ENCODE results near the gene KNOP1.

The KNOP1 gene

DNA sequence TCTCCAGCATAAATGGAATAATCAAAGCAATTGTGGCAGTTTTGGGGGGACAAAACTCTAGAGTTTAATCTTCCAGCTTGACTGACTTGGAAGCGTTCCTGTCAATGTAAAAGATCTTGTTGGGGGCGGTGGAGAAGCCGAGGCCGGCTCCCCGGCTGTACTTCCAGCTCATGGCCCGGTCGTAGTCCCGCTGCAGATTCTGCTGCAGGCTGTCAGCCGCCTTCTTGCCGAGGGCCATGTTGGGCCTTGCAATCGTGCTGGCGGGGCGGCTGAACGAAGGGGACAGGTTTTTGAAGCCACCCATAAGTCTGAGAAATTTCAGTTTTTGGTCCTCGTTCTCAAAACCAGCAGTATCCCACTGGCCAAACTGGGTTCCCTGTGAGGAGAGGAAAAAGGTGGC, 11.2 kb downstream of the KNOP1 start:
- DNase-seq = no peak

DNA sequence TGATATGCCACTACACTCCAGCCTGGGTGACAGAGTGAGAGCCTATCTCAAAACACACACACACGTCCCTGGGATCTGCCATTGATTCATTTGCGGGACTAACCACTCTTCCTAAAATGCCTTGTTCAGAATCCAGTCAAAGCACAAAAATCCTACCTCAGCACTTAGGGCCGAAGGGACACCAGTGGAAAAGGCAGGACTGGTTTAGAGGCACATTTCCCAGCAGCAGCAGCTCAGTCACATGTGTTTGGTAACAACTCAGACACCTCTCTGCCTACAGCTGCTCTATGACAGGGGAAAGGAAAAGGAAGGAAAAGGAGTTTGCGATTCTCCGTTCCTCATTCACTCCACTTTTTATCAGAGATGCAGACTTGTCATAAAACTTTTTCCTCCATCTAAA, 12.2 kb downstream of the KNOP1 start:
- DNase-seq = no peak

DNA sequence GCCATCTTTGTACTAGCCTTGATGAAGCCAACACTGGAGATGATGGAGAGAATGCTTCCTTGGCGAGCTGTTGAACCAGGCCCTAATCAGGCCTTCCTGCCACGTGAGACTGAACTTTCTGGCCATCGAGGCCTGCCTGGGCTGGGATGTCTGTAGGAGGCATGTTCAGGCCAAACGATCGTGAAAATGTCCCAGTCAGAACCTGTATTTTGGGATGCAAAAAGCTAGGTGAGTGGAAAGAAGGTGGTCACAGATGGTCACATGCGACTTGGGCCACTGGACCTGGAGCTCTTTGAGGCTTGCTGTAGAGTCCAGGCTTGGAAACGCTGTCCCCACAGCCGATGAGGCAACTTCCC, 12.9 kb downstream of the KNOP1 start:
- DNase-seq = no peak

DNA sequence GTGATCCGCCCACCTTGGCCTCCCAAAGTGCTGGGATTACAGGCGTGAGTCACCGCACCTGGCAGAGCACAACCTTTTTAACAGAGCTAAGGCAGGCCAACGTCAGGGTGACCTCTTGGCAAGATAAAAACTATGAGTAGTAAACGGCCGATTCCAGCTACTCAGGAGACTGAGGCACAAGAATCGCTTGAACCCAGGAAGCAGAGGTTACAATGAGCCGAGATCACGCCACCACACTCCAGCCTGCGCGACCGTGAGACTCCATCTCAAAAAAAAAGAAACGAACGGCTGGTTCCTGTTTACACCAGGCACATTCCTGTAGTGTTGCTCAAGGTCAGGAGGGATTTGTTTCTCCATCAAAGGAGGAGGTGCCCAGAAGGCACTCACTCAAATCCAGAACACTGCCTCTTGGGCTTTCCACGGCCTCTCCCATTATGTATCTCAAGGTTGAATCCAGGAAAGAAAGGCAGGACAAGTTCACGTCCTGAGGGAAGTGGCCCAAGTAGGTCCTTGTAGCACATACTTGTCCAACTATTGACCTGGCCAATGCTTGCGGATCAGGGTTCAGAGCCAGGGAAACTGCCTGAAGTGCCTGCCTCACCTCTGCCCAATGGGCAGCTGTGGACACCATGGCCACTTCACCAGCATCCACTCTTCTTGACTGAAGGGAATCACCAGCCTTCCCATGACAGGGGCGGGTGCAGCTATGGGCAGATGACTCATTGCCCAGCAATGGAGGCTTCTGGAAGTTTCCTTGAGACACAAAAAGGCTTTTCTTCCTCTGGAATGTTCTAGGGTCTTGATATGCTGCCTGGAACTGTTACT, 13.5 kb downstream of the KNOP1 start:
- no peak for DNase-seq

DNA sequence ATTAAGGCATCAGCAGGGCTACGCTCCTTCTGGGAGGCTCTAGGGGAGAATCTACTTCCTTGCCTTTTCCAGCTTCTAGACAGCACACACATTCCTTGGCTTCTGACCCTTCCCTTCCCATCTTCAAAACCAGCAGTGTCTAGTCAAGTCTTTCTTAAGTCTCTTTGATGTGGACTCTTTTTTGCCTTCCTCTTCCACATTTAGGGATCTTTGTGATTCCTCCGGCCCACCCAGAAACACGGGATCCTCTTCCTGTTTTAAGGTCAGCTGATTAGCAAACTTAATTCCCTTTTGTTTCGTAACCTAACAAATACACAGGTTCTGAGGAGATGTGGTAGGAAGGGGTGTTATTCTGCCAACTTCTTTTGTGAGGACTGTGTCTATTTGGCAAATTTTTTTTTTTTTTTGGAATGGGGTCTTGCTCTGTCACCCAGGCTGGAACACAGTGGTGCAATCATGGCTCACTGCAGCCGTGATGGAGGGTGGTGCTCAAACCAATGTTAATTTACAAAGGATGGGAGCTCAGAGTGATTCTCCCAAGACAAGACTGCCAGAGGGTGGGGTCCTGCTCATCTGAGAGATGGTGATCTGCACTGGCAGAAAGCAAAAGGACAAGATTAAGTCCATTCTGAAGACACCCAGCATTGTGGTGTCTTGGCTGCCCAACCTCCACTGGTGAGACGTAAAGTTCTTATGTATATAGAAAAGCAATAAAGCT, 14.7 kb downstream of the KNOP1 start:
- DNase-seq = no peak

DNA sequence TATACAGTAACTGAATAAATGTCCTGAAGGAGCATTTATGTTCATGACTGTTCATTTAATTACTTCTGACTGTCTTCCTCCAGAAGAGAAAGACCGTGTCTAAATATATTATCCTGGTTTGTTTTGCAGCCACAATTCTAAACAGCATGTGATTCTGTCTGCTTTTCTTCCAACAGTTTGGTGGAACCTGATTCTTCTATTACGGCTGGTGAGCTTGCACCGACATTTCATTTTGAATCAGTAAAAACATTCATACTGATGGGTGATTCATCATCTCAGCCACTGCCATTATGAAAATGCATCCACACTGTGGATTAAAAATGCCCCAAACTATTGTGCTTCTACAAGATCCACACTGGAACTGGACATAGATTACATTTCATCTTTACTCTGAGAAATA, 16.9 kb downstream of the KNOP1 start:
- DNase-seq = no peak

DNA sequence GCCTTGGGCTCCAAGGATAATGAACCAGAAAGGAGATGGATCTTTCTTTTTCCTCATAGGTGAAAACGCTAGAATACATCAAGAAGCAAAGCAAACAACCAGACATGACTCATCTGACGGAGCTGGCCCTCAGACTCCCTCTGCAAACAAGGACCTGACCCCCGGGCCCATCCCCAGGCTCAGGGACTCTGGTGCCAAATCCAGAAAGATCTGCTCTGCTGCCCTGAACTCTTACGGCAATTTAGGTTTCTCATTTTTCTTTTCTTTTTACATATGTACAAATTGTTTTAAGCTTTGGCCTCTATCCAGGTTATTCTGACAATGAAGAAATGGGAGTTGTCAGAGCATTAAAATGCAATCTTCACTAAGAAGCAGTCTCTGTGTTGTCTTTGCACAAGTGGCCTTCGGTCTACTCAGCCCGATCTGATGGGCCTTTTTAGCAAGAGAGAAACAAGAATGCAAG, 17.7 kb downstream of the KNOP1 start:
- peak; percentile 25 for DNase-seq

DNA sequence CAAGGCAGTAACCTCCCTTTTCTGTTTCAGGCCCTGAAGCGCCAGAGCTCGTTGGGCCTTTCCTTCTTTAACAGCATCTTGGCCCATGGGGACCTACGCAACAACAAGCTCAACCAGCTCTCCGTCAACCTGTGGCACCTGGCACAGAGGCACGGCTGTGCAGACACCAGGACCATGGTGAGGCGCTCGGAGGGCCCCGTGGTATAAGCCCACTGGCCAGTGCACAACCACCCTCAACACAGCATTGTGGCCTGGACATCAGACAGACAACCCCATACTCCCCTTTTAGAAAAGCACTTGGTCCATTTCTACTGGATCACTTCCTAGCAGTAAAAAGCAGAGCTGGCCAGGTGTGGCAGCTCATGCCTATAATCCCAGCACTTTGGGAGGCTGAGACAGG, 18.6 kb downstream of the KNOP1 start:
- no peak for DNase-seq

DNA sequence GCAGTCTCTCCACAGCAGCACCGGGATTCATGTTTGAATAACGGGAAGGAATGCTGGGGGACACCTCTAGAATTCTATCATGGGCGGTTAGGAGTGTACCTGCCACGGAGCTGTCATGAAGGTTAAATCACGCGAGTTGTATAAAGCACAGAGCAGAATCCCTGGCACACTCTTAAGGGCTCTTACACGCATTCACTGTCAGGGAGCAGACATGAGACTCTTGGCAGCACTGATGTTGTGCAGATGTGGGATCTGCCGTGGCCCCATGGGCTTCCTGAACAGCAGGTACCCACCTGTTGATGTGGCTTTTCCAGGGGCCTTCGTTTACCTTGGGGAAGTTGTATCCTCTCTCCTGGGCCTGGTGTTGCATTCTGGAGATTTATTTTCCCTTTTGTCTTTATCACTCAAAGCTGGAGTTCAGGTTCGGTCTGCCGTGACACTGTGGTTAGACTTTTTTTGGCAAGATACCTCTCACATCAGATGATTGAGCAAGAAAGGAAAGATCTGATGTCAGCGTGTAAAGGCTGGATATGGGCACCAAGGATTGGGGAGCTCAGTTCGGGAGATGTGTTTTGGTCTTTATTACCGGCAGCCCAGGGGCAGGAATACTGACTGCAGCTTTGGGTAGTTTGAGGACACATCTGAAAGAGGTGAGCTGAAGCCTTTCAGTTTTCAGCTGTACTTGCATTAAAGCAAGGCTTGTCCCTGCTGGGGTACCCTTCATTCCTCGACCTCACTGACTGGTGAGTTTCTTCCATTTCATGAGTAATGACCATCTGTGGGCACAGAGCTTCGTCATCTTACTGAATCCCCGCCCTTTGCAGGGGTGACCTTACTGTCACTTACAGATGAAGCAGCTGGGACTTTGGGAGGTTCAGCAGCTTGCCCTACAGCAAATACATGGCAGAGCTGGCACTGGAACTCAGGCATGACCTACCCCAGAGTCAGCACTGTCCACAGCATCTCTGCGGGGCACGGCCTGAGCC, 19.3 kb downstream of the KNOP1 start:
- no peak for DNase-seq

DNA sequence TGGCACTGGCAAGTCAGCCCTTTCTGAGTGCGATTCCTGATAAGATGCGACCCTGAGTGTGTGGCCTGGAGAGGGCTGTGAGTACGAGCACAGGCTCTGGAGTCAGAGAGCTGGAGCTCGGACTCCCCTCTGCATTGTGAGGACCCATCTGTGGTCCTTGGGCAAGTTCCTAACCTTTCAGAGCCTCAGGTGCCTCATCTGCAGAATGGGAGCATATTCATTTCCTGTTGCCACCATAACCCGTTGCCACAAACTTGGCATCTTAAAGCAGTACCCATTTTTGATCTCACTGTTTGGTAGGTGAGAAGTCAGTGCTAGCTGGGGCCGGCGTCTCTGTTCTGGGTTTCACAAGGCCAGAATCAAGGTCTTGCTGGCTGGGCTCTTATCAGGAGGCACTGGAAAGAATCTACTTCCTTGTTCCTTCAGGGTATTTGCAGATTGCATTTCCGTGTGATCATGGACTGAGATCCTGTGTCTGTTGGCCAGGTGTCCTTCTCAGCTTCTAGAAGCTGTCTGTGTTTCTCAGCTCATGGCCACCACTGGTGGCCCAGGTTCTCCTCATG, 20.2 kb downstream of the KNOP1 start:
- no peak for DNase-seq

DNA sequence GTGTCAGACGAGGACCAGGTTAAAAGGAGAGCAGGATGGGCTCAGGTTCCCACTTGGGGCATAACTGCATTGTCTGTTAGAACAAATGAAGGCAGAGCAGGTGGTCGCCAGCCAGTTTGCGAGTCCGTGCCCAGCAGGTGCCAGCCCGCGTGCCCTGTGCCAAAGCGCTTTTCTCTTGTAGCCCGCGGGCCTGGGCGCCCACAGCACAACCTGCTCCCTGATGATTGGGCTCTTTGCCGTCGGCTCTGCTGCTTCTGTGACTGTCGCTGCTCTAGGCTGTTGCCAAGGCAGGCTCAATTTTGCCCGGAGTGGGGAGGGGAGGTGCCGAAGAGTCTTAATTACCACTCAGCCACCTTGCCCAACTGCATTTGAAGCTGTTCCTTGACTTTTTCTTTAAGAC, 21.1 kb downstream of the KNOP1 start:
- DNase-seq = peak; percentile 38

DNA sequence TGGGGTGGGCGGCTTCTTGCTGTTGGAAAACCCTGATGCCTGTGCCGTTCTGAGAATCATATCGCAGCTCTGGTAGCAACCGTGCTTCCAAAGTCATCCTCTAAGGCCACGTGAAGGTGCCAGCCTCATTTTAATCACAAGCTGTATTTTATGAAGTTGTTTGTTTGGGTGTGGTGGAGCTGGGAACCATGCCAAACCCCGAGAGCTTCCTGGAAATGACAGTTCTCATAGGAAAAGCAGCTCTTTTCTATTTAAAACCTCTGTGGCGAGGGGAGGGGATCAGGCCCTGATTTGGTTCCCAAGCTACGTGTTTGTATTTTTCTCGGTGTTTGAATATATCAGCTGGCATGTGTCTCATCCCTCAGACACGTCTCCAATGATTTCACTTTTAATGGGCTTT, 21.7 kb downstream of the KNOP1 start:
- peak; percentile 90 for DNase-seq

DNA sequence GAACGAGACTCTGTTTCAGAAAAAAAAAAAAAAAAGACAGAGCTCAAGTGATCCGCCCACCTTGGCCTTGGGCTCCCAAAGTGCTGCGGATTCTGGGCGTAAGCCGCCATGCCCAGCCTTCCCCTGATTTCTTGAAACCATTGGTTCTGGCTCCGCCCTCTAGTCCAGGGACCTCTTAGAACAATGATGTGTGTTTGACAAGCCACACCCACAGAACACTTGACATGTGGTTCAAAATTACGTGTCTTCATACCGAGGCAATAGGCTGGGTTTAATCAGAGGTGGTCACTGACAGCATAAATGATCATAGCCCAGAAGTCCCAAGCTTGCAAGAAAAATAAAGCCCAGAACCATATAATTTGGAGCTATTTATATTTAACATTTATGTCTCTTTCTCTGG, 23.0 kb downstream of the KNOP1 start:
- no peak for DNase-seq

DNA sequence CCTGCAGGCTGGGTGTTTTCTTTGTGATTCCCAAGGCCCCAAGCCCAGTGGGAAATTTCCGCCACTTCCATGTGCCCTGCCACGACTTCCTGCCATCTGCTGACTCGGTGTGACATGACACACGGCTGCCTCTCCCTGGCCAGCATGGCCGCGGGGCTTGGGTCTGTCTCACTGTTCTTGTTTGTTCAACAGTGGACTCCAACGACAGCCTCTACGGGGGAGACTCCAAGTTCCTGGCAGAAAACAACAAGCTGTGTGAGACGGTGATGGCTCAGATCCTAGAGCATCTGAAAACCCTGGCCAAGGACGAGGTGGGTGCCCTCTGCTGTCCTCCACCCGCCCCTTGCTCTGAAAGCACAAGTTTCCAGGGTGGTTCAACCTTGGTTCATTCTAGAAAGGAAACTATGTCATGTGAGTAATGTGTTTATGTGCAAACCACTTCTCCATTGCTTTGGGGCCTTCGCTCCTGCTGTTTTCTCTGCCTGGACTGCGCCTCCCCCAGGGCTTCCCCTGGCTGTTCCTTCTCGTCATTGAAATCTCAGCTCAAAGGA, 26.8 kb downstream of the KNOP1 start:
- no peak for DNase-seq

DNA sequence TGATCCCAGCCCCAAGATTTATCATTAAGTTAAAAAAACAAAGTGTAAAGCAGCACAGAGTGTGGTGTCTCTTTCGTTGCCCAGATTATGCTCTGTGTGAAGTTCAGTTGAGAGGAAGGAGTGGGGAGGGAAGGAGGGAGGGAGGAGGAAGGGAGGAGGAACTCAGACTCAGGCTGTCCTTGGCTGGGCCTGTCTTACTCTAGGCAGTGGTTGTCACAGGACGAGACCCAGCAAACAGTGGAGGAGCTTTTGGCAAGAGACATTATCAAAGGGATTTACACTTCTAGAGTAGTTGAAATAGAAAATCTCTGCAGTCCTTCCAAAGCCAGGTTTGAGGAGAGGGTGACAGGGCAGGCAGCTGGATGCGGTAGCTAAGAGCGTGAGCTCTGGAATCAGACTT, 27.8 kb downstream of the KNOP1 start:
- DNase-seq = no peak

DNA sequence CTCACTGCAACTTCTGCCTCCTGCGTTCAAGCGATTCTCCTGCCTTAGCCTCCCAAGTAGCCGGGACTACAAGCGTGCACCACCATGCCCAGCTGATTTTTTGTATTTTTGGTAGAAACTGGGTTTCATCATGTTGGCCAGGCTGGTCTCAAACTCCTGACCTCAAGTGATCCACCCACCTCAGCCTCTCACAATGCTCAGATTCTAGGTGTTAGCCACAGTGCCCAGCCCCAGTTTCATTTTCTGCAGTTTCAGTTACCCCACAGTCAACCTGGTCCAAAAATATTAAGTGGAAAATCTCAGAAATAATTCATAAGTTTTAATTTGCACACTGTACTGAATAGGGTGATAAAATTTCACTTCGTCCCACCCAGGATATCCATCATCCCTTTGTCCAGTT, 28.7 kb downstream of the KNOP1 start:
- no peak for DNase-seq

DNA sequence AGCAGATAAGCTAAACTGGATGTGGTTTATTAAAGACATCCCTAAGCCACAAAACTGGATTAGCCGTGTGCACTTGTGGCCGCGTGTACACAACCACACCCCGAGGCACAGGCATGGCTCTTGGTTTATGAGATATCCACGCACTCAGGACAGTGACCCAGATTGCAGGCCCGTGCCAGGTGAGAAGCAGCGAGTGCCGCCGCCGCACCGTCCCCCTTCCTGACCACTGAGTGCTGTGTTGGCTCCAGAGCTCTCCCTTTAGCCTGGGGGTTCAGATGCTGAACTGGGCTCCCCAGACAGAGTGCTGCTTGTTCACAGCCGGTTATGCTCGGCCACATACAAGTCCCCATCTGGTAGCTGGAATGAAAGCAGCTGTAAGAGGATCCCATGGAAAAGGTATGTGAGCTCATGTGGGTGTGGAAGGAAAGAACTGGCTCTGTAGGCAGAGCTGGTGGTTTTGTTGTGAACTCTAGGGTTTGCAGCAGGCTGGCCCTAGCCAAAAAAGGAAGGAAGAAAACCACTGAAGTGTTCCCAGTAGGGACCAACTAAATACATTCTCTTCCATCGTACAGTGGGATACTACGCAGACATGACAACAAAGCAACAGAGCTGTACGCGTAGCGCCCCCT, 29.5 kb downstream of the KNOP1 start:
- no peak for DNase-seq

DNA sequence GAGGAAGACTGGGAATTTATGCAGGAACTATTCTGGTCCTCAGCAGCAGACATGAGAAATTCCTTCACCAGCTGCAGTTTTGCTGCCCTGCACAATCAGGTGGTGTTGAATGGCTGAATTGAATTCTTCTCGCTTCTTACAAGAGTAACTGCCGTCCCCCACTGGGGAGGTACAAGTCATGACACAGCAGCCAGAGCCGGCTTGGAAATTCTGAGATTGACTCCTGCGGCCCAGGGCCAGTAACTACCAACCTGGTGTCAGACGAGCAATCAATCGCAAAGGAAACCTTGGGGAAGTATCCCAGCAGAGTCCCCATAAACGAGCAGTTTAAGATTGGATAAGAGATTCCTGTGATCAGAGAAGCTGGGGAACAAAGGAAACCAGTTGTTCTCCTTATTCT, 30.7 kb downstream of the KNOP1 start:
- no peak for DNase-seq

DNA sequence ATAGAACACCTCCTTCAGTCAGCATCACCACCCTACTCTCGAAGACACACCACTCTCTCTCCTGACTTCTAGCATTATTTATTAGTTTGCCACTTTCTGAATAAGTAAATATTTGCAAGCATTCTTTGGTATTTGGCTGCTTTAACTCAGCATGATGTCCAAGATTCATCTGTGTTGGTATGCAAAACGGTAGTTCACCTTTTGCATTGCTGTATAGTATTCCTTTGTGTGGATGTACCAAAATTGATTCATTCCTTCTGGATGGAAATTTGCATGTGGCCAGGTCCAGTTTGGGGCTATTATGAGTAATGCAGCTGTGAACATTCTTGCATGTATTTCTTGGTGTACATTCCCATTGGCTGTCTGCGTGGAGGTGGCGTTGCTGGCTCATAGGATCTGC, 32.9 kb downstream of the KNOP1 start:
- no peak for DNase-seq

DNA sequence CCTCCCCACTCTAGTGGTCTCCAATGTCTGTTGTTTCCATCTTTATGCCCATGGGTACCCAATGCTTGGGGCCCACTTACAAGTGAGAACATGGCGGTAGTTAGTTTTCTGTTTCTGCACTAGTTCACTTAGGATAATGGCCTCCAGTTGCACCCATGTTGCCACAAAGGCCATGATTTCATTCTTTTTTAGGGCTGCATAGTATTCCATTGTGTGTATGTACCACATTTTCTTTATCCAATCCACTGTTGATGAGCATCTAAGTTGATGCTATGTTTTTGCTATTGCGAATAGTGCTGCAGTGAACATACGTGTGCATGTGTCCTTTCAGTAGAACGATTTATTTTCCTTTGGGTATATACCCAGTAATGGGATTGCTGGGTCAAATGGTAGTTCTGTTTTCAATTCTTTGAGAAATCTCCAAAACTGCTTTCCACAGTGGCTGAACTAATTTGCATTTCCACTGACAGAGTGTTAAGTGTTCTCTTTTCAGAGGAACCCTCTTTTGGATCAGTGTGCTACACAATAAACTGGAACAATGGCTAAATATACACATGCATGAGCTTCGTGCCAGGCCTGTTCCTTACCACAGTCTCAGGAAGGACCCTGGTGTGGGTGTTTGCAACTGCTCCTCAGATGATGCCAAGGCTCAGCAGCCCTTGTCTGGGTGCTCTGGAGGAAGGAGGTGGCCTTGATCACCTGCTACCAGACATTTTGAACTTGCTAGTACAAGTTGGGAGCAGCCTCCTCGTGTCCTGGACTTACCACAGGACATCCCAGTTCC, 34.4 kb downstream of the KNOP1 start:
- no peak for DNase-seq

DNA sequence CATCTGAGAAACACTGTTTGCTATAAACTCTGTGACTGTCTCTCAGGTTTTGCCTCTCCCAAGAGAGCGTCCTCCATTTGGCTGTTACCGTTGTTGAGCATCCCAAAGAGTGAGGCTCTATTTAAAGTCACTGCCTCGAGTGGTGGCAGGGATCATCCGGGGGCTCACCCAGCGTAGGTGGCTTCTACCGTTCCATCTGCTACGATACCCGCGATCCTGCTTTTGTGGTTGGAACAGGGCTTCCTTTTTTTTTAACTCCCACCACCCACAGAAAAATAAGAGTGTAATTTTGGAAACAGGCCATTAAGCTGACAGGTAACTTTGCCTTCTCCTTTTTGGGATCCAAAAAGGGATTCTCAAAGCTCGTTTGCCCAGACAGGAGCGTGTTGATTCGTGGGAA, 36.4 kb downstream of the KNOP1 start:
- DNase-seq = no peak
